Keratinocyte (primary cell): ENCODE measurements around the gene HABP2. TPM values are rescaled to one million over a fixed set of nuclear protein-coding genes. Genes with fewer than 3 reads are reported as not detected.

Experiments used
- DNase-seq: peaks from one replicate; pipeline ENCODE4 v3.0.0-alpha.2; 2011; ENCODE audit warnings: low read depth, missing footprints, low spot score
- FAIRE-seq: peaks from 2 replicates; lab custom pipeline; 2011; peaks lifted over from hg19 to GRCh38; lab: Jason Lieb, UNC
- H2AFZ ChIP-seq: 2 replicates; pipeline ENCODE4 v1.6.0; 2012; ENCODE audit warnings: low read length, control low read depth, inconsistent platforms; ENCODE audit not compliant: control insufficient read depth
- H3K27ac ChIP-seq: 2 replicates; pipeline ENCODE4 v1.5.1; 2011; ENCODE audit warnings: low read length; ENCODE audit not compliant: control insufficient read depth, insufficient read depth
- H3K27me3 ChIP-seq: 3 replicates; pipeline ENCODE4 v1.6.0; 2011; ENCODE audit warnings: low read length; ENCODE audit not compliant: control insufficient read depth, insufficient read depth; ENCODE audit errors: extremely low read depth
- H3K36me3 ChIP-seq, 2 experiments: 2 replicates in 1 of 2; 3 replicates in 1 of 2; pipeline ENCODE4 v1.5.1; 2011; ENCODE audit warnings: low read length in 2 of 2, mild to moderate bottlenecking in 1 of 2; ENCODE audit not compliant: control insufficient read depth in 2 of 2, insufficient read depth in 2 of 2; ENCODE audit errors: extremely low read depth in 1 of 2
- H3K4me1 ChIP-seq: 3 replicates; pipeline ENCODE4 v1.5.1; 2011; ENCODE audit warnings: low read length; ENCODE audit not compliant: control insufficient read depth, insufficient read depth; ENCODE audit errors: extremely low read depth
- H3K4me2 ChIP-seq: 3 replicates; pipeline ENCODE4 v1.6.0; 2011; ENCODE audit warnings: low read depth, low read length; ENCODE audit not compliant: control insufficient read depth, insufficient read depth; ENCODE audit errors: extremely low read depth
- H3K4me3 ChIP-seq, 3 experiments: fragments of 200-600 bp in 1 of 3; sonication (generic) in 1 of 3; 2 replicates in 2 of 3; 3 replicates in 1 of 3; pipeline ENCODE4 v1.5.1; 2011 to 2016; ENCODE audit warnings: low read length in 3 of 3, mild to moderate bottlenecking in 3 of 3, control low read depth in 2 of 3, inconsistent platforms in 1 of 3, low read depth in 1 of 3, mixed read lengths in 1 of 3, mixed run types in 1 of 3, moderate library complexity in 1 of 3; ENCODE audit not compliant: control insufficient read depth in 2 of 3, insufficient read depth in 2 of 3; ENCODE audit errors: extremely low read depth in 1 of 3
- H3K79me2 ChIP-seq: 2 replicates; pipeline ENCODE4 v1.6.0; 2012; ENCODE audit warnings: low read length; ENCODE audit not compliant: control insufficient read depth, insufficient read depth
- H3K9ac ChIP-seq: 3 replicates; pipeline ENCODE4 v1.6.0; 2011; ENCODE audit warnings: low read length; ENCODE audit not compliant: control insufficient read depth, insufficient read depth; ENCODE audit errors: extremely low read depth
- H3K9me1 ChIP-seq: 3 replicates; pipeline ENCODE4 v1.6.0; 2011; ENCODE audit warnings: low read length; ENCODE audit not compliant: control insufficient read depth, insufficient read depth; ENCODE audit errors: extremely low read depth
- H3K9me3 ChIP-seq: 2 replicates; pipeline ENCODE4 v1.5.1; 2012; ENCODE audit warnings: low read depth, low read length; ENCODE audit not compliant: control insufficient read depth
- H4K20me1 ChIP-seq: 3 replicates; pipeline ENCODE4 v1.6.0; 2011; ENCODE audit warnings: low read length; ENCODE audit not compliant: control insufficient read depth, insufficient read depth; ENCODE audit errors: extremely low read depth
- CTCF ChIP-seq, 3 experiments: IDR thresholded peaks in 1 of 3; conservative IDR thresholded peaks in 1 of 3; optimal IDR thresholded peaks in 1 of 3; 2 replicates in 2 of 3; 3 replicates in 1 of 3; pipeline versions ENCODE3 to v1.5.1; 2011; ENCODE audit warnings: low read length in 3 of 3, mild to moderate bottlenecking in 3 of 3, moderate library complexity in 2 of 3, control low read depth in 1 of 3, inconsistent platforms in 1 of 3; ENCODE audit not compliant: insufficient read depth in 2 of 3; ENCODE audit errors: extremely low read depth in 1 of 3
- EZH2 ChIP-seq: IDR thresholded peaks from one replicate; pipeline ENCODE4 v1.6.1; 2012; ENCODE audit warnings: inconsistent platforms, mild to moderate bottlenecking, low read length, moderate library complexity
- dilution Hi-C: fragments of 300-500 bp; cut with MboI; formaldehyde crosslinking; loops from one replicate; pipeline ENCODE4 v1.7.0; 2020; ENCODE audit warnings: low sequenced_read_pairs; ENCODE audit not compliant: extremely low pct_ligation_motif_present
- polyA plus RNA-seq, 5 experiments: library from polyadenylated mRNA; depleted of rRNA in 3 of 5; stranded (reverse) in 3 of 5; stranded (forward) in 1 of 5; unstranded in 1 of 5; fragments of >200 nt; gene quantifications; 1 replicate in 1 of 5; 2 replicates in 3 of 5; 3 replicates in 1 of 5; pipeline versions ENCODE4 v1.2.1 to v1.2.3, GENCODE V29; 2011 to 2012; ENCODE audit warnings: missing spikeins in 2 of 5, low read depth in 1 of 5, low replicate concordance in 1 of 5

The HABP2 gene
- polyA plus RNA-seq, 1 donor (not counting 4 experiments of a cell fraction or from before 2014, with no cell fraction given), result not detected

DNA sequence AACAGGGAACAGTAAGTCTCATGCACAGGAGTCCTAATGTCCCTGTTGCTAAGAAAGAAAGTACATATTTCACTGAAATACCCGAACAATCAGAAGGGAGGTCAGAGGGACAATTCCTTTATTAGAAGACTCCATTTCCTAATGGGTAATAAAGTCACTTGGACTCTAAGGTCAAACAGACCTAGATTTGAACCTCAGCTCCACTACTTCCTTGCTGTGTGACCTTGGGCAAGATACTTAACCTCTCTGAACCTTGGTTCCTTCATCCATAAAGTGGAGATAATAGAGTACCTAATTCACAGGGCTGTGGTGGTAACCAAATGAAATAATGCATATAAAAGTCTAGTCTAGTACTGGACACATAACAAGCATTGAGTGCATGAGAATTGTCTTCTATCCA, 29.2 kb upstream of the HABP2 start:
- dilution Hi-C loops, result no loop called here
- no peaks in the 10 kb centered on the region for H3K36me3 ChIP-seq
- H3K4me1 ChIP-seq, result no peaks in the 10 kb centered on the region
- H4K20me1 ChIP-seq, result no peaks in the 10 kb centered on the region
- no peaks in the 10 kb centered on the region for H3K9me3 ChIP-seq
- TF ChIP-seq CTCF (optimal IDR thresholded peaks at IDR 0.05 in 1 of 3, IDR thresholded peaks at IDR 0.05 in 1 of 3, conservative IDR thresholded peaks at IDR 0.05 in 1 of 3; ENCODE audit: extremely low read depth in 1 of 3, insufficient read depth in 2 of 3, low read length in 3 of 3) (no peak), EZH2 (no peak)
- DNase-seq (no peak), FAIRE-seq (no peak)
- H3K4me3 ChIP-seq, result no peak overlapping the region
- H3K27ac ChIP-seq, result no peak overlapping the region
- no peak overlapping the region for H2AFZ ChIP-seq
- no peaks in the 10 kb centered on the region for H3K9me1 ChIP-seq
- no peaks in the 10 kb centered on the region for H3K27me3 ChIP-seq
- no peaks in the 10 kb centered on the region for H3K79me2 ChIP-seq
- H3K4me2 ChIP-seq, result no peak overlapping the region
- H3K9ac ChIP-seq, result no peak overlapping the region

DNA sequence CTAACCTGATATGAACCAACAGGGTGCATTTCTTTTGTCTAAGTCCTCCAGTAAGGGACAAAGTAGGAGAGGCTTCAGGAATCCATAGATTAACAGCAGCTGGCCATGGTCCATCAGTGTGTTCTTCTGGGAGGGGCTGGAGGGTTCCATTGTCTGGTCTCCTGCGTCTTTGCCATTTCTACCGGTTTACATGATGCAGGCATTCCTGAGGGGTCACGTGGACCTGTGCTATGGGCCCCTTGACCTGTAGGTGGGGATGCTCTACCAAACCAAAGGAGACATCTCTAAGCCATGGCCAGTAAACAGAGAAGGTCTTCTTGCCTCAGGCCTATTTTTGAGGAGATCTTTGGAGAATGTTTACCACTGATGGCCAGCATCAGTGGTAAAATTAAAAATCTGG, 28.7 kb upstream of the HABP2 start:
- H3K9me3 ChIP-seq, result no peaks in the 10 kb centered on the region
- no peak overlapping the region for H2AFZ ChIP-seq
- H3K79me2 ChIP-seq, result no peaks in the 10 kb centered on the region
- dilution Hi-C loops, result no loop called here
- no peak for TF ChIP-seq EZH2
- peak in 1 of 3 experiments; percentile 12 for TF ChIP-seq CTCF (optimal IDR thresholded peaks at IDR 0.05 in 1 of 3, IDR thresholded peaks at IDR 0.05 in 1 of 3, conservative IDR thresholded peaks at IDR 0.05 in 1 of 3; ENCODE audit: extremely low read depth in 1 of 3, insufficient read depth in 2 of 3, low read length in 3 of 3)
- FAIRE-seq (no peak), DNase-seq (no peak)
- no peak overlapping the region for H3K4me3 ChIP-seq
- H3K36me3 ChIP-seq, result no peaks in the 10 kb centered on the region
- no peaks in the 10 kb centered on the region for H4K20me1 ChIP-seq
- no peak overlapping the region for H3K9ac ChIP-seq
- no peak overlapping the region for H3K4me2 ChIP-seq
- H3K4me1 ChIP-seq, result no peaks in the 10 kb centered on the region
- no peaks in the 10 kb centered on the region for H3K27me3 ChIP-seq
- H3K27ac ChIP-seq, result no peak overlapping the region
- H3K9me1 ChIP-seq, result no peaks in the 10 kb centered on the region
